GM13977 (cell line): ENCODE results near the gene PRKAR1B.

Experiments
- DNase-seq: peaks from one replicate; pipeline ENCODE4 v3.0.0; 2012; ENCODE audit warnings: low spot score
- in situ Hi-C: fragments of 300-500 bp; cut with MboI; formaldehyde crosslinking; loops from one replicate; pipeline ENCODE4 v1.12.0; 2022; ENCODE audit warnings: low sequenced_read_pairs, low pct_unique_long_range_greater_than_20kb, mixed read lengths, inconsistent platforms; ENCODE audit not compliant: unreplicated experiment
- TF ChIP-seq, protein P1 (sequence below): IDR thresholded peaks from 2 replicates; pipeline ENCODE4 v1.5.1; 2012; ENCODE audit warnings: mild to moderate bottlenecking, control low read depth; ENCODE audit not compliant: insufficient read depth; ENCODE audit errors: extremely low read depth, missing control alignments

Gene PRKAR1B

DNA sequence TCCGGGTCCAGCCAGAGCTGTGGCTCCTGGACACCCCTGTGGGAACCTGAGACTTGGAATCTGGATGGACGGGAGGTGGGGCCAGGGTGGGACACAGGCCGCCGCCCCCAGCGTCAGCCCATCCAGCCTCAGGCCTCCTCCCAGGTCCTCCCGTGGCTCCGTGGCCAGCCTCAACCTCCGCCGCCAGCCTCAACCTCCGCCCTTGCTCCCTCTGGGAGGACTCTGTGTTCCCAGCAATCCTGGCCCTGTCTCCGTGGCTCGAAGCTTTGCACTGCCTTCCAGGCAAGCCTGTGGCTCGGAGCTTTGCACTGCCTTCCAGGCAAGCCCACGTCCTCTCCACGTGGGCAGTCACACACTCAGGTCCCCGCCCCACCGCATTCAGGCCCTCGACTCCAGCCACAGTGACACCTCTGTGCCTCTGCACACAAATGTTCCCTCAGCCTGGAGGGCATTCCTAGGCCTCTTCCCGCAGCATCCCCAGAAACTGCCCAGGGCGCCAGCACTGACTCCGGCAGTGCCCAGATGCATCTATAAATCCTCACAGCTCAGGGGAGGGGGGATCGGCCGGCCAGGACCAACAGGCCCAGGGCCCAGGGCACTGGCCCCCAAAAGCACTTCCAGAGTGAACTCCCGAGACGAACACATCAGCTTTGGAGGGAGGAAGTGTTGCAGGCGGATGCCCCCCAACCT, 162.8 kb downstream of the PRKAR1B start:
- in situ Hi-C loops, result no loop called here
- DNase-seq, result no peak
- TF ChIP-seq, protein P1, sequence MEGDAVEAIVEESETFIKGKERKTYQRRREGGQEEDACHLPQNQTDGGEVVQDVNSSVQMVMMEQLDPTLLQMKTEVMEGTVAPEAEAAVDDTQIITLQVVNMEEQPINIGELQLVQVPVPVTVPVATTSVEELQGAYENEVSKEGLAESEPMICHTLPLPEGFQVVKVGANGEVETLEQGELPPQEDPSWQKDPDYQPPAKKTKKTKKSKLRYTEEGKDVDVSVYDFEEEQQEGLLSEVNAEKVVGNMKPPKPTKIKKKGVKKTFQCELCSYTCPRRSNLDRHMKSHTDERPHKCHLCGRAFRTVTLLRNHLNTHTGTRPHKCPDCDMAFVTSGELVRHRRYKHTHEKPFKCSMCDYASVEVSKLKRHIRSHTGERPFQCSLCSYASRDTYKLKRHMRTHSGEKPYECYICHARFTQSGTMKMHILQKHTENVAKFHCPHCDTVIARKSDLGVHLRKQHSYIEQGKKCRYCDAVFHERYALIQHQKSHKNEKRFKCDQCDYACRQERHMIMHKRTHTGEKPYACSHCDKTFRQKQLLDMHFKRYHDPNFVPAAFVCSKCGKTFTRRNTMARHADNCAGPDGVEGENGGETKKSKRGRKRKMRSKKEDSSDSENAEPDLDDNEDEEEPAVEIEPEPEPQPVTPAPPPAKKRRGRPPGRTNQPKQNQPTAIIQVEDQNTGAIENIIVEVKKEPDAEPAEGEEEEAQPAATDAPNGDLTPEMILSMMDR, result no peak

DNA sequence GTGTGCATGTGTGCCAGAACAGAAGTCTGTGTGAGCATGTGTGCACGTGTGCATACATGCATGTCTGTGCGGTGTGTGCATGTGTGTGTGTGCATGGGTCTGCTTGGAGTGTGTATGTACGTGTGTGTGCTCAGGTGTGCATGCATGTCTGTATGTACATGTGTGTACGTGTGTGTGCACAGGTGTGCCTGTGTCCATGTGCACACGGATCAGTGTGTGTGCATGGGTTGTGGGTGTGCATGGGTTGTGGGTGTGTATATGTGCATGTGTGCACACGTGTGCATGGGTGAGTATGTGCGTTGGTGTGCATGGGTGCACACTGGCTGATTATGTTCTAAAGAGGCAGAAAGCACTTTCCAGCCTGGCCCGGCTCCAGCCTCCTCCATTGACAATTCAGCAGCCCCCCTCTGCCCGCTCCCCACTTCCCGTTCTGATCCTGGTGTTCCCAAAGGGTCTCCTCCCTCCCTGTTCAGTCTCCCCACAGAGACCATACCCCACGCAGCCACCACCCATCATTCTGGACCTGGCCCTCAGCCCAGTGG, 163.4 kb downstream of the PRKAR1B start:
- TF ChIP-seq, protein P1, result no peak
- DNase-seq, result no peak
- in situ Hi-C loops, result no loop called here

DNA sequence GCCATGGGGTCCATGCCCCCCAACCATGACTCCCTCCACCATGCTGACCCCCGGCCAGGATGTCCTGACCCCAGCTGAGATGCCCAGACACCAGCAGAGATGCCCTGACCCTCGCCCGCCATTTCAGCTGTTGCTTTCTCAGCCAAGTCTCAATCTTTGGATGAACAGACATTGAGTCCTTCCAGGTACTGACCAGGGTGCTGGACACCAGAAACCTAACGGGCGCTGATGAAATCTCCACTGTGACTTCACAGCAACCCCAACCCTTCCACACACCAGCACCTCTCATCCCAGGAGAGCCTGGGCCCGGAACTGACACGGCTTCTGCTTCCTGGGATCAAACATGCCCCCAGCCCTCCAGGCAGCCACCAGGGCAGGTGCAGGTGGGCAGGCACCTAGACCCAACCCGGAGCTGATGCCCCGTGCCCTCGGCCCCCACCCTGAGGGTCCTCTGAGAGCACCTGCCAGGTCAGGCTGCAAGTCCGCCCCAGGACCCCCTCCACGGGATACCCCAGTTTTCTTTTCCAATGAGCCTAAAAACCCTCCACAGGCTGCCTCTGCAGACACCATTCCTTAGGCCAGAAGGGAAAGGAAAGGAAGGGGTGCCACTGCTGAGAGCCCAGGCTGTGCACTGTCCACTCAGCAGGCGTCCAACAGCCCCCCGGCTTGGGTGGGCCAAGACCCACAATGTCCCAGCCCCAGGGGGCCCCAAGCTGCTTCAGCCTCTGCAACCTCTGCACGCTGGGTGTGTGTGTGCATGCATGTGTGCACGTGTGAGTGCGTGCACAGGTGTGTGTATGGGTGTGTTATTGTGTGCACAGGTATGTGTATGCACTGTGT, 164.1 kb downstream of the PRKAR1B start:
- no peak for DNase-seq
- in situ Hi-C loops, result no loop called here
- TF ChIP-seq, protein P1, result no peak

DNA sequence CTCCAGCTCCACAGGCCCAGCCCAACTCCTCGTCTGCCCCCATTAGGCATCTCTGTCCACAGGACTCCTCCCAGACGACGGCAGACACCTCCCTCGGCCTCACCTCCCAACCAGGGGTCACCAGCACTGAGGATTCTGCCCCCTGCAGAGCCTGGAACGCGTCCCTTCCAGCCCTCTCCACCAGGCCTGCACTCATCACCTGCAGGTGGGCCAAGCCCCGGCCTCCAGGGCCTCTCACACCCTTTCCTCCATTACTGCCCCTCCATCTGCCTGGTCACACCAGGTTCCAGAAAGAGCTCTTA, 164.8 kb downstream of the PRKAR1B start:
- DNase-seq, result no peak
- TF ChIP-seq, protein P1, result no peak
- in situ Hi-C loops, result no loop called here

DNA sequence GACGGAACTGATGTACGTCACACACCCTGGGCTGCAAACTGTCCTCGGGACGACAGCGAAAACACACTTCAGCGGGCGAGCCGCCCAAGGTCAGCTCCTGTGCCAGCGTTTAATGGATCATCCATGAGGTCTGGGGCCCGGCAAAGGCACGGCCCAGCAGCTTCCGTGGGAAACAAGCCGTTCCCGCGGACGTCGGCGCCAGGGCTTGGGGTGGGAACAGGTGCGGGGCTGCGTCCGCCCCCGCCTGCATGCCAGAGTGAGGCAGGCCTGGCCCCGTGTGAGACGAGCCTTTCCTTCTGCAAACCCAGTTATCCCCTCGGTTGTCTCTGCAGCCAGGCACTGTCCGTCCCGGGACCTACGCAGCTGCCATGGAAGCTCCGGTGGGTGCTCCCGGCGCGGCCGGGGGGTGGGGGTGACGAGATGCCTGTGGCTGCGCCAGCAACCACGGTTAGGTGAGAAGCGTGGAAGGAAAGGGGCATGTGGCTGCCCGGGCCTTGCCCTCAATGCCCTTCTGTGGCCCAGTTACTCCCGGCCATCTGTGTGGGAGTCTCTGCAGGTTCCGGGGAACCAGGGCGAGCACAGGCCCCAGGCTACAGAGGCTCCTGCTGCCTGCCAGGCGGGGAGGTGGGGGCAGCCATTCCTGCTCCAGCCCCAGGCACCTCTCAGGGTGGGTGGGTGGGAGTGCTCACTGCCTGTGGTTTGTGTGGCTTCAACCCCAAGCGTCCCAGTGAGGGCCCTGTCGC, 165.3 kb downstream of the PRKAR1B start:
- in situ Hi-C loops, result no loop called here
- TF ChIP-seq, protein P1, result no peak
- DNase-seq, result no peak

DNA sequence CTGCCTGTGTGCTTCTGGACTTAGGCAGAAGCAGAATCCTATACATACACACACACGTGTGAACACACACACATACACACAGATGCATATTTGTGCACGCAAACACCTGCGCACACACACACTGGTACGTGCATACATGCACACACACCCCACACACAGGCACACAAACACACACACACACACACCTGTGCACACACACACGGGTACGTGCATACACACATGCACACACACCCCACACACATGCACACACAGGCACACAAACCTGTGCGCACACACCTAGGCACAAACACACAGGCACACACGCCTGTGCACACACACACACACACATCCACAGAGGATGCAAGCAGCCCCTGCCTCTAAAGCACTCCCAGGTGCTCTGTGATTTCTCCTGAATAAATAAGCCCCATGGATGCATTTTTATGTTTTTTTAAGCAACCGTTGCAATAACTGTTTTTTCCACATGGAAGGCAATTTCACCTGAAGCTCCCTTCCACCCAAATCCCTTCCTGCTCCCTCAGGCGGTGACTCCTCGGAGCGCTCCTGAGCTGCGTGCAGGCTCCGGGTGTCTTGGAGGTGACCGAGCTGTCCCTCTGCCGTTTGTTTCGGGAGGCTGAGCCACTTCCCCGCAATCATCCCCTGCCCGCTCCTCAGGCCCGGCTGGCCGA, 166.0 kb downstream of the PRKAR1B start:
- in situ Hi-C loops, result no loop called here
- TF ChIP-seq, protein P1, result no peak
- no peak for DNase-seq
